AG08396 (cell line): ENCODE results near the gene CACNA2D3.
"Not testable (repeated sequence)": the region's sequence is repeated elsewhere in the genome, so short reads cannot be mapped to it uniquely, and the experiment has no call there.

Experiments
- DNase-seq: peaks from one replicate; pipeline ENCODE4 v3.0.0; 2012; ENCODE audit warnings: low spot score, mixed read lengths

CACNA2D3 gene

DNA sequence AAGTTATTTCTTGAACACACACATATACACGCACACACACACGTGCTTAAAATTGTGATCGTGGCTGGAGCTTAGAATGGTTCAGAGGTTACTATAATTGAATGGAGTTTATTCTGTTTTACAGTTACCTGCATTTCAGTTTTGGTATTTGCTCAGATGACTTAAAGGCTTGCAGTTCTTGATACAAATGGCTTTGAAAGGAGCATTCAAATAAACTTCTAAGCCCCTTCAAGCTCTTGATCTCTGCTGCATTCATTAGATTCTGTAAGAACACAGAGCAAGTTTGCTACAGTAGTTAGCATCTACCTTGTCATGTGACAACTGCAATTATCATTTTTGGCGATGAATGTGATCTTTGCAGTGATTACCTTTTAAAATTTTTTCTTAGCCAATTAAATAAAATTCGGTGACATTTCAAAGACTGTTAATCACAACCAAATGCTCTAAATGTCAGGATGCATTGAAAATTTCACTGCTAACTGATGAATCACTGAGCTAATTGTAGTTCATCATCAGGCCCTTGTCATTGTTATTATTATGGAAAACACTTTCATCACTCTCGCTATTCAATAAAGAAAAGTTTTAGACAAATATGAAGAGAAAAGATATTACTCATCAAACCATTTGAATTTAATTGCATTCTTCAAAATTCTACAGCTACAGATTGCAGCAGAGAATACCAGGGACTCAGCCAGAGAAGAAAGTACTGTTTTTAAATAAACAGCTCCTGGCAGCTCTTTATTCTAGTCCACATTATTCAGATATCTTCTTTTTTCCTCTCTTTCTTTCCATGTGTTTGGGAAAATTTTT is 509.4 kb downstream of the CACNA2D3 start:
- DNase-seq: no peak

DNA sequence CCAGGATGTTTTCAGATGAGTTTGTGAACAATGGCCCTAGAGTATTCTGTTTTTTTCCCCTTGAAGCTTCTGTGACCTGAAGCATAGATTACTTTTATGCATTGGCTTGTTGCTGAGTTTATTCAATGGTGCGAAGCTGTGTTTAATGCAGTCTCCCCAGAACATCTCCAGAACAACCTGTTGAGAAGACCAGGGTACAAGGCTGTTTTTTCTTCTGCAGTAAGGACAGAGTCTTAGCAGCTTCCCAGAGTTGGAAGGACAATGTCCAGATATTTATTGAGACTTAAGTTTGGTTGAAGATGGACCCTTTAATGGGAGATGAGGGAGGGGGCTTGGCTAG is 509.9 kb downstream of the CACNA2D3 start:
- DNase-seq: no peak

DNA sequence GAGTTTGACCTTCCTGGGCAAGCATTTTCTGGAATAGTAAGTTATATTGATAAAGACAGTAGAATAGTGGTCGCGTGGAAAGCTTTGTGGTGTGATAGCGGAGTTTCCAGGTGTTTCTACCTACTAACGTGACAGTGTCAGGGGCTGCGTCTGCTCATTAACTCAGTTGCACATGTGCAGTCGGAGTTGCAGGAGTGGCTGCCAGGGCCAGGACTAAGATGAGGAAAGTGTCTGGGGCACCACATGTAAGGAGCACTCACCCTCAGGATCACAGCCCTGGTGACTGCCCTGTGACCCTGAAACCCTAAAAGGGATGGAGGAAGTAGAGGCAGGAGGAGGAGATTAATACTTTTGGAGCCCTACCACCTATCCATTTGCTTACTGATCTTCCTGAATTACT is 510.5 kb downstream of the CACNA2D3 start:
- DNase-seq: no peak

DNA sequence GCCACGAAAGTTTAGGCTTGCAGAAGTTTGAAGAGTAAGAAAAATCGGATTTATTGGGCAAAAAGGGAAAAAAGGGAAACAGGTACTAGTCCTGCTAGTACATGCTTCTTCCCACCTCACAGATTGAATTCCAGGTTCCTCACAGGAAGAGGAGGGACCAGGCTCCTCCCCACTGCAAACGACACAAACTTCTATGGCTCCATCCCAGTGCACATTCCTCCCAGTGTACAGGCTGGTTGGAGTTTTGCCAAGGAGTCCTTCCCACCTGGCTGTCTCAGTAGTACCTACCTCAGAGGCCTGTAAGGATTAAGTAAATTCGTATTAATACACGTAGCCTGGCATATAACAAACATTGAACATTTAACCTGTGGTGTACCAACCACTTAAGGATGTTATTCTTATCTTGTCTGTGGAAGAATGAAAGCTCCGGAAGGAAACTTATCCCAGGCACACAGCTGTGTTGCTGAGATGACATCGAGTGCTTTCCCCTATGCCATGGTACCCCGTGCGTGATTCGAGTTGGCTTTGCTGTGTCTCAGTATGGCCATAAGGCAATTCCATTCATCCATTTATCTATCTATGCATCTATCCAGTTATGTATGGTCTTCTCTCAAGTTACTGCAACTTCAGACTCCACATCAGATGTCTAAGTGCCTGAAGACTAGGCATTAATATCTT is 511.2 kb downstream of the CACNA2D3 start:
- no peak for DNase-seq

DNA sequence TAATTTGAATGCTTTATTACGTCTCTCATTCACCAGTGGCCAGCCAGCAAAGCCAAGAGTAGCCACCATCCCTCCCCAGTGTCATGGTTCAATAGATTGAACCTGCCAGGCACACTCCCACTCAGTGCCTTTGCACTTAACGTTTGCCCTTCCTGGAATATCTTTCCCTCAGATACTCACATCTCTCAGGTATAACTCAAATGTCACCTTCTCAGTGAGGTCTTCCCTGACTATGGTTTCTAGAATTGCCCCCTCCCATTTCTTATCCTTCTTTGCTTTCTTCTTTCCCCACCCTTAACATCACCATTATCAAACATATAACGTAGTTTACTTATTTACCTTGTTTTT is 511.7 kb downstream of the CACNA2D3 start:
- DNase-seq: no peak

DNA sequence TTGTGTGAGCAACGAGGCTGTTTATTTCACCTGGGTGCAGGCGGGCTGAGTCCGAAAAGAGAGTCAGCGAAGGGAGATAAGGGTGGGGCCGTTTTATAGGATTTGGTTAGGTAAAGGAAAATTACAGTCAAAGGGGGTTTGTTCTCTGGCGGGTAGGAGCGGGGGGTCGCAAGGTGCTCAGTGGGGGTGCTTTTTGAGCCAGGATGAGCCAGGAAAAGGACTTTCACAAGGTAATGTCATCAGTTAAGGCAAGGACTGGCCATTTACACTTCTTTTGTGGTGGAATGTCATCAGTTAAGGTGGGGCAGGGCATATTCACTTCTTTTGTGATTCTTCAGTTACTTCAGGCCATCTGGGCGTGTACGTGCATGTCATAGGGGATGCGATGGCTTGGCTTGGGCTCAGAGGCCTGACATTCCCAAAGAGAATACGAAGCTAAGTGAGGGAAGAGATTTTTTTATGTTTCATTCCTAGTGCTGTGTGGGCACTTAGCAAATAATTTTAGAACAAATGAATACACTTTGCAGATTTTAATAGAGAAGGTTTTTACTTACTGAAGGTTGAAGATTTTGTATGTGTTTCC is 517.5 kb downstream of the CACNA2D3 start:
- not testable (repeated sequence) for DNase-seq

- DNase-seq: no peak
These were observed 519.1 kb downstream of the CACNA2D3 start for GRCh38 chr3:54641226-54642014.

DNA sequence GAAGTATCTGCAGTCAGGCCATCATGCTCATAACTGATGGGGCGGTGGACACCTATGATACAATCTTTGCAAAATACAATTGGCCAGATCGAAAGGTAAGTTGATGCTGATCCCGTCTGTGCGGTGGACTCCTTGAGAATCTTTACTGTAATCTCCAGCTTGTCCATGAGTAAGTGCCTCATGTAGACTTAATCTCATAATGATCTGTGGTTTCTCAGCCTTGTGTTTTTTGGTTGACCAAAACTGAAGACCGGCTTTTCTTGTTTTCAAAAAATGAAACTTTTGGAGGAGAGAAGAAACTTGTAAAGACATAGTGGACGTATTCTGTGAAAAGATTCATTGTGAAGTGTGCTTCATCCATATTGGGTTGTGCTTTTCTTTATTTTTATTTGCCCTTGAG is 519.8 kb downstream of the CACNA2D3 start:
- no peak for DNase-seq

DNA sequence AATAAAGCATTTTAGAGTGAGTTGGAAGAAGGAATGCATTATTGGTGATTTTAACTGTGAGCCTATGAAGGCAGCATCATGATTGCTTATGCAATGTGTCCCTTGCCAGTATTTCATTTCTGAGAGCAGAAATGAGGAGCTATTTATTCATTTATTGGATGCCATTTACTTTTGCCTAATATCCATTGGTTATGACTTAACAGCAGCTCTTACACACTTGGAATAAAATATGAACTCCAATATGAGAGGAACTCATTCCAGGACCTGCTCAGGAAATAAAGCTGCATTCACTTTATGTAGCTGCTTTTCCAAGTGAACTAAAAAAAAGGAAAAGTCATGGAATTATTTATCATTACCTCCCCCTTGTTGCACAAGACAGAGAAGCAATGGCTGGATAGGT is 525.4 kb downstream of the CACNA2D3 start:
- DNase-seq: no peak

DNA sequence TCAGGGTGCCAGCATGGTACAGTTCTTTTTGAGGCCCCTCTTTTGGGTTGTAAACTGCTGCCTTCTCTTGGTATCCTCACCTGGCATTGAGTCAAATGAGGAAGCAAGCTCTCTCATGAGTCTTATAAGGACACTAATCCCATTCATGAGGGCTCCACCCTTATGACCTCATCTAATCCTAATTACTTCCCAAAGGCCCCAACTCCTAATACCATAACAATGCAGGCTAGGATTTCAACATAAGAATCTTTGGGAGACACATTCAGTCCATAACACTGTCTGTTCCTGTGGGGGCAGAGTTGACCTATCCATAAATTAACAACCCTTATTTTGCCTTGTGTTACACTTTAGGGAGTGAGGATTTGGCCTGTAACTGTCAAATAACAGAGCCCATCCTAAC is 527.2 kb downstream of the CACNA2D3 start:
- no peak for DNase-seq

DNA sequence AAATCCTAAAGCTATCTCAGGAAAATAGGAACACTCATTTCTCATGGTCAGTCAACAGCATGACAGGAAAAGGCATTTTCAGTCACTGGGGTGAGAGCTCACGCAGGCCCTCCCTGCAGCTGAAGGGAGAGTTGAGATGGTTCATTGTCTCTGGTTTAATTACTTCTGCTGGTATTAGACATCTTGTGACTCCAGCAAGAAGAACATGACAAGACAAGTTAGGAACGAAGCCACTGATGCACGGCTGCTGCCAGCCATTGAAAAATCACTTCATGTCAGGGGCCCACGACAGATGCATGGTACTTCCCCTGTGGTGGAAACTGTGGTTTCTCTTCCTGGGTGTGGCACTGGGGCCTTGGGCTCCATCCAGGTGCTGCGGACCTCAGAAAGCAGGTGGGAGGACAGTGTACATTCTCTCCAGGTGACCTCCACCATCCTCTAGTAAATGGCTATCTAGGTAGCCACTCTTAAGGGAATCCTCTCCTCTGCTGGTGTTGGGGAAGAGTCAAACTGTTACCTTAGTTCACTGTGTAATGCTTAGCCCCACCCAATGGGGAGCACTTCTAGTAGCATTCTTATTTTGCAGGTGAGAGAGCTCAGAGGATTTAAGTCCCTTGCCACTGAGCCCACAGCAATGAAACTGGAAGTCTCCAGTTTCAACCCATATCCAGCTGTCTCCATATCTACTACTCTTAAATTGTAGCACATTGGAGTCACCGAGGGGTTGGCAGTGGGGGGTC is 531.3 kb downstream of the CACNA2D3 start:
- DNase-seq: no peak

GRCh38 chr3:54654776-54655175 is 532.4 kb downstream of the CACNA2D3 start:
- DNase-seq: no peak

DNA sequence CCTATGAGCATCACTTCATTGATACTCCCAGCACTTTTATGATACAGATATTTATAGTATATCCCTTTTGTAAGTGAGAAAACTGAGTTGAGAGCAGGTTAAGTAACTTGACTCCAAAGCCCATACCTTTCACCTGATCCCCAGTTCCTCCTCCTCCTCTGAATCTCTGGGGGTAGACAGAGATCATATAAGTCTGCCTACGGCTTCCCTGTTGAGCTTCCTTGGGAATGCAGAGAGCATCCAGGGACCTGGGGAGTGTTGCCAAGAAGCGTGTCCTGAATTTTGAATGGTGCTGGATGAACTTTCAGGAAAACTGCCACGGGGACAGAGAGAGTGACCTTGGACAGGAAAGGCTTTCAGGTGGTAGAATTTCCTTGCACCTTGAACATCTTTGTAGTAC is 537.0 kb downstream of the CACNA2D3 start:
- no peak for DNase-seq

- no peak for DNase-seq
These were observed 538.4 kb downstream of the CACNA2D3 start for GRCh38 chr3:54660714-54661132.

GRCh38 chr3:54661151-54661550 is 538.8 kb downstream of the CACNA2D3 start:
- DNase-seq: no peak

- DNase-seq: no peak
These were observed 541.2 kb downstream of the CACNA2D3 start for GRCh38 chr3:54663501-54664011.

DNA sequence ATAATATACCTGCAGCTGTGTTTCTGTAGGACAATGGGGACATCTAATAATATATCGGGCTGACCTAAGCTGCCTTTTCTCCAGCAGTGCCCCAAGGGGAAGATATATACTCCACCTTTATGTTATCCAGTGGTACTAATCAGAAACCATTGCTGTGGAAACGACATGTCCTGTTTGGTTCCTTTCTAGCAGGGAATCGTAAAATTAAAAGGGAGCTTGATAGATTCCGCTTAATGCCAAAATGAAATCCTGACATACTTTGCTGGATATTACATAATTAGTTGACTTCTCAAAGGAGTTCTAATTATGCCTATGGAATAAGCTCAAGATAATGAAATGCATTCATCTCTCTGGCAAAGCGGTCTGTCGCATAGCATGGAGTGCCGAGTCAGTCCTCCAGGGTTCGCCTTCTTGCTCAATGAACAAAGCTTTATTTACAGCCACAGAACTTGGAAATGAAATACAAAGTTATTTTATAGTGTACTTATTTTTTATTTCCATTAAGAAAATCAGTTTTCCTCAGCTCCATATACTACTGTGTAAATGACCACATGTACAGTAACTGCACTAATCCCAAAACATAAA is 542.8 kb downstream of the CACNA2D3 start:
- no peak for DNase-seq

- DNase-seq: no peak
These were observed 545.9 kb downstream of the CACNA2D3 start for GRCh38 chr3:54668236-54668635.

DNA sequence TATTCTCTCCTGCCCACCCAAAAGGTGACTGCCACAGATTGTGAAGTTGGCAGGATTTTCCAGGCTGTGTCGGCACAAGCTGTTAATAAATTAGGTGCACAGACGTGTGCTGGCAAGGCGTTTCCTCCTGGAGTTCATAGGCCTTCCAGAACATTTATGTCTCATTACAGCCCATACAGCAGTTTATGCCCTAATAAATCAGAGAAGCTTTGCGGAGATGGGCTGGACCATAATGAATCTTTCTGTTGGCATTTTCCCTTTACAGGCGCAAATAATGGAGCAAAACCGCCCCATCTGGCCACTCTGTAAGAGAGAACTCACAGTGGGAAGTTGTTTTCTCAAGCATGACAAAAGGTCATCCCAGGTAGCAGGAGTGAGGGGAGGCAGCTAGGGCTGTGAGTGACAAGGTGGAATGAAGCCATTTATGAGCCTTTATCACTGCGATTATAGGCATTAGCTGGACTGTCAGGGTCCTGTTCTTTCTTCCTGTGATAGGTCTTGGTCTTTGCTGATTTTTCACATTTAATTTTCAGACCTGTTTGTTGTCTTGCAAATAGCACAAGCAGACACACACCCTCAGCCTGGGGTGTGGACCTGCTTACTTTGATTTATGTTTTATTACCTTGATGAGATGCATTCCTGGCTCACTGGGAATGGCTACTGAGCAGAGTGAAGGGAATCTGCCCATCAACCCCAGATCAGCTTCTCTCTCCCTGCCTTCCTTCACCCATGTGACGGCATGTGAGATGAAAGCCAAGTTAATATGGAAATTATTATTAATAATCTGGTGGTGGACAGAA is 548.0 kb downstream of the CACNA2D3 start:
- no peak for DNase-seq

DNA sequence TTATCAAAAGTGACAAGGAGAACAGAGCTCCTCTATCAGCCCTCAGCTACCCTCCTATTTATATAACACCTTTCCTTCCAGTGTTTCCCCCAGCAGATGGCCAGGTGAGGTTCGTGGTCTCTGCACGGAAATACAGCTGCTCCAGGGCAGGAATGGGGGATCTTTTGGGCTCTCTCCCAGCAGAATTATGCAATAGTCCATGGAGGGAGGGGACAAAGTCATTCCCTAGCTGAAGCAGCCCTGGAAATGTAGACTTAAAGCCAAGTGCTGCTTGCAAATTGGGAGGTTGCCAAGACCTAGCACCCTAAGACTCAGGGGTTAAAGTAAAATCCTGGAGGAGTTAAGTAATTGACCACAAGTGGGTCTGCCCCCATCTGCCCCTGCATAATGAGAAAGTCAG is 549.2 kb downstream of the CACNA2D3 start:
- DNase-seq: no peak

- no peak for DNase-seq
These were observed 553.7 kb downstream of the CACNA2D3 start for GRCh38 chr3:54676087-54676486.
